HFFc6 (cell line): Measurements from ENCODE around the gene CD226. TPM values are rescaled to one million over a fixed set of nuclear protein-coding genes. Genes with fewer than 3 reads are reported as not detected.
"Not testable (repeated sequence)": the region's sequence is repeated elsewhere in the genome, so short reads cannot be mapped to it uniquely, and the experiment has no call there.

Source experiments
- DNase-seq: peaks from one replicate; pipeline ENCODE4 v3.0.0-alpha.2; 2018
- H3K27ac Mint-ChIP-seq: 2 replicates; pipeline ENCODE4 v1.8.0; 2020; ENCODE audit warnings: mild to moderate bottlenecking, mixed read lengths
- H3K27me3 Mint-ChIP-seq: 2 replicates; pipeline ENCODE4 v1.8.0; 2021; ENCODE audit warnings: mild to moderate bottlenecking, moderate library complexity, mixed read lengths; ENCODE audit not compliant: insufficient read depth
- H3K36me3 Mint-ChIP-seq: 2 replicates; pipeline ENCODE4 v1.8.0; 2021; ENCODE audit warnings: low read depth, mixed read lengths
- H3K4me1 Mint-ChIP-seq: 2 replicates; pipeline ENCODE4 v1.8.0; 2020; ENCODE audit warnings: low read depth, mixed read lengths
- H3K4me3 Mint-ChIP-seq: 2 replicates; pipeline ENCODE4 v1.8.0; 2020; ENCODE audit warnings: mild to moderate bottlenecking, moderate library complexity, mixed read lengths
- H3K9me3 Mint-ChIP-seq: 2 replicates; pipeline ENCODE4 v1.8.0; 2020; ENCODE audit warnings: mild to moderate bottlenecking, mixed read lengths
- total RNA-seq, 6 experiments: library from RNA; stranded (reverse); fragmentation: NEBNext Ultra II Directional; extraction: Animal tissue kit (Norgen Biotek cat#: 25700); gene quantifications; 2 replicates in 1 of 6; 3 replicates in 5 of 6; pipeline ENCODE4 v1.2.3, GENCODE V29; 2021
- TF ChIP-seq, protein P1 (sequence below): fragments of 200-600 bp; sonication (generic); IDR thresholded peaks from 2 replicates; pipeline ENCODE4 v1.5.0; 2021; ENCODE audit warnings: antibody characterized with exemption, mild to moderate bottlenecking

CD226 gene
- total RNA-seq, 6 experiments from 2014 or later, result 0.14 to 0.78 (median 0.34) TPM

DNA sequence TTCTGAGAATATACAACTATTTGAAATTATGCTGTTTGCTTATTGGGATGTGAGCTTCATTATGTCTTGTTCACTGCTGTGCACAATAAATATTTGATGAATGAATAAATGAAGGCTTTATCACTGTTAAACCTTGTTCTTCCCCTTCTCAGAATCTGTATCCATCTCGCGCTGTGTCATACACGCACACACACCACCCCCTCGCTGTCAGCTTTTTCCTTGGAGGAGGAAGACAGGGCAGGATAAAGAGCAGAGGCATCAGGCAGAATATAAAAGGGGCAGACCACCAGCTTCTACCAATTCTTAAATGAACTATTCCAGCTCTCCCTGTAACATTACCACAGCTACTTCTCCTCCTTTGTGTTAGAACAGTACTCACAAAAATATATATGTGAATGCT is 75.0 kb downstream of the CD226 start:
- TF ChIP-seq, protein P1, sequence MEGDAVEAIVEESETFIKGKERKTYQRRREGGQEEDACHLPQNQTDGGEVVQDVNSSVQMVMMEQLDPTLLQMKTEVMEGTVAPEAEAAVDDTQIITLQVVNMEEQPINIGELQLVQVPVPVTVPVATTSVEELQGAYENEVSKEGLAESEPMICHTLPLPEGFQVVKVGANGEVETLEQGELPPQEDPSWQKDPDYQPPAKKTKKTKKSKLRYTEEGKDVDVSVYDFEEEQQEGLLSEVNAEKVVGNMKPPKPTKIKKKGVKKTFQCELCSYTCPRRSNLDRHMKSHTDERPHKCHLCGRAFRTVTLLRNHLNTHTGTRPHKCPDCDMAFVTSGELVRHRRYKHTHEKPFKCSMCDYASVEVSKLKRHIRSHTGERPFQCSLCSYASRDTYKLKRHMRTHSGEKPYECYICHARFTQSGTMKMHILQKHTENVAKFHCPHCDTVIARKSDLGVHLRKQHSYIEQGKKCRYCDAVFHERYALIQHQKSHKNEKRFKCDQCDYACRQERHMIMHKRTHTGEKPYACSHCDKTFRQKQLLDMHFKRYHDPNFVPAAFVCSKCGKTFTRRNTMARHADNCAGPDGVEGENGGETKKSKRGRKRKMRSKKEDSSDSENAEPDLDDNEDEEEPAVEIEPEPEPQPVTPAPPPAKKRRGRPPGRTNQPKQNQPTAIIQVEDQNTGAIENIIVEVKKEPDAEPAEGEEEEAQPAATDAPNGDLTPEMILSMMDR, result no peak
- Mint-ChIP-seq H3K9me3 (no peaks in the 10 kb centered on the region), H3K4me3 (no peak overlapping the region), H3K4me1 (peaks cover 9% of the 10 kb centered on the region), H3K27ac (no peak overlapping the region), H3K36me3 (no peaks in the 10 kb centered on the region), H3K27me3 (peaks cover 3% of the 10 kb centered on the region; the same call in 1 of the 2 replicates)
- DNase-seq, result no peak

DNA sequence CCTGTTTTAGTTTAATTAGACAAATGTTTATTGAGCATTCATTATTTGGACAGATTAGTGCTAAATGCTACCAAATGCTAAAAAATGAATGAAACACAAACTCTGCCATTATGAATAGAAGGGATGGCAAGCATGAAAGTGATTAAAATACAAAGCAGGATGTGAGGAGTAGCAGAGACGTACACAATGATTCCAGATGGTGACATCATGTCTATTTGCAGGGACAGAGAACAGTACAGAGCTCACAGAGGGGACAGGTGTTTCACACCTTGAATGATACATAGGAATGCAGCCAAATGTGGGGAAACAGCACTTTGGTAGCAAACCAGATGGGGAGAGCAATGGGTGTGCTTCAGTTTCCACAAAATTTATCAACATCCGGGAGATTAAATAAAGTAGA is 76.3 kb downstream of the CD226 start:
- H3K4me1 Mint-ChIP-seq, result peaks cover 9% of the 10 kb centered on the region
- TF ChIP-seq, protein P1, result no peak
- no peak for DNase-seq
- H3K27ac Mint-ChIP-seq, result no peak overlapping the region
- H3K9me3 Mint-ChIP-seq, result no peaks in the 10 kb centered on the region
- H3K4me3 Mint-ChIP-seq, result no peak overlapping the region
- no peaks in the 10 kb centered on the region for H3K27me3 Mint-ChIP-seq
- H3K36me3 Mint-ChIP-seq, result no peaks in the 10 kb centered on the region

DNA sequence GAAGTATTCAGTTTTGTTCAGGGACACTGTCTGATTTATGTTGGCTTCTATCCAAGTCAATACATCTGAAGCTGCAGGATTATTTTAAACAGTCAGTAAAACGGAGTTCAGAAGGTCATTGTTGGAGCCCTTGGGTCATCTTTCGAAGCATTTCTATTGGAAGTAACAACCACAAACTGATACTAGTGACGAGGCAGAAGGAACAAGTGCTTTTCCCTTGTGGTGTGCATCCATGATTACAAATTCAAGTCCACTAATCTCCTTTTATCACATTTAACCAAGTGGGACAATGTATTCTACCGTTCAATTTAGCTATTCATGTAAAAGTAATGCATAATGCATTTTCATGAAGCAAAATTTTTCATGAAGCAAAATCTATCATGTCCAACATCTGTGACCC is 76.9 kb downstream of the CD226 start:
- H3K9me3 Mint-ChIP-seq, result no peaks in the 10 kb centered on the region
- TF ChIP-seq, protein P1, result no peak
- no peak overlapping the region for H3K4me3 Mint-ChIP-seq
- no peak overlapping the region for H3K27ac Mint-ChIP-seq
- H3K36me3 Mint-ChIP-seq, result no peaks in the 10 kb centered on the region
- no peaks in the 10 kb centered on the region for H3K27me3 Mint-ChIP-seq
- no peak for DNase-seq
- peaks cover 9% of the 10 kb centered on the region for H3K4me1 Mint-ChIP-seq

DNA sequence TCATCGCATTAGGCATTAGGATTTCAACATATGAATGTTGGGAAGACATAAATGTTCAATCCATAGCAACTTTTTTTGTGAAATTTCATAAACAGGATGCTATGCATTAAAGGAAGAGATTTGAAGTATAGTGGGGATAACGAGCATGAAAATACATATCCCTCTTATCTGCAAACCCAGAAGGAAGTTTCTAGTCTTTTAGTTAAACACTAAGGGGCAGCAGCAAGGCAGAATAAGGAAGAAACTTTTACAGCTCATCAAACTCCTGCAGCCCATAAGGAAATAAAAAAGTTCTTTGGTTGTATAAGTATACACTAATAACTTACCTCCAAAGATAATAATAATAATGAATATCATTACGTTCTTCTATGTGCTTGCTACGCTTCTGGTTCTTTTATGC is 81.5 kb downstream of the CD226 start:
- H3K36me3 Mint-ChIP-seq, result no peaks in the 10 kb centered on the region
- no peak overlapping the region for H3K4me3 Mint-ChIP-seq
- peaks cover 6% of the 10 kb centered on the region for H3K4me1 Mint-ChIP-seq
- TF ChIP-seq, protein P1, result no peak
- no peak for DNase-seq
- H3K27me3 Mint-ChIP-seq, result no peaks in the 10 kb centered on the region
- no peaks in the 10 kb centered on the region for H3K9me3 Mint-ChIP-seq
- H3K27ac Mint-ChIP-seq, result no peak overlapping the region

DNA sequence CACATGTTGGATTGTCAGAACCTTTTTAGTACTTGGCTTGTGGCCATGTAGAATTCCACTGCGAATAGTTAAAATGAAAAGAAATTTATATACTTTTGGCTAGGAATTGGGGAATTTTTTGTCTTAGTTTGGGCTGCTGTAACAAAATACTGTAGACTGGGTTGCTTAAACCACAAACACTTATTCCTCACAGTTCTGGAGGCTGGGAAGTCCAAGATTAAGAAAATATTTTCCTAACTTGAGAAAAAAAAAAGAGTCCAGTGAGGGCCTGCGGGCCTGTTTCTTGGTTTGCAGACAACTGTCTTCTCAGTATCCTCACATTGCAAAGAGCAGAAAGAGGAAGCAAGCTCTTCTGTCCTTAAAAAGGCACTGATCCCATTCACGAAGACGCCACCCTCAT is 81.9 kb downstream of the CD226 start:
- Mint-ChIP-seq H3K27ac (no peak overlapping the region), H3K4me3 (no peak overlapping the region), H3K27me3 (no peaks in the 10 kb centered on the region), H3K4me1 (peaks cover 6% of the 10 kb centered on the region), H3K36me3 (no peaks in the 10 kb centered on the region), H3K9me3 (no peaks in the 10 kb centered on the region)
- TF ChIP-seq, protein P1, result no peak
- DNase-seq, result no peak

DNA sequence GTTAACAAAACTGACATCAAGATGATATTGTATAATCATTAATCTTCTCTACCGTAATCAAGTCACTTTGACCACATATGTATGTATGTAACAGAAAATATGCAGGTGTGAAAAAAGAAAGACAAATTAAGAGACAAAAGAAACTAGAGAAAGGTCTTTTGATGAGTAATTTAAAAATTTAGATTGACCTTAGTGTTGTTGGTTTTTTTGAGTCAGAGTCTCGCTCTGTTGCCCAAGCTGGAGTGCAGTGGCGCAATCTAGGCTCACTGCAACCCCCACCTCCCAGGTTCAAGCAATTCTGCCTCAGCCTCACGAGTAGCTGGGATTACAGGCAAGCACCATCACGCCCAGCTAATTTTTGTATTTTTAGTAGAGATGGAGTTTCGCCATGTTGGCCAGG is 82.9 kb downstream of the CD226 start:
- not testable (repeated sequence) for H3K27ac Mint-ChIP-seq, H3K4me3 Mint-ChIP-seq, DNase-seq, H3K9me3 Mint-ChIP-seq, H3K36me3 Mint-ChIP-seq, H3K4me1 Mint-ChIP-seq, H3K27me3 Mint-ChIP-seq
